ENCODE results near the gene PCDHB1.
"Not testable (repeated sequence)": the region's sequence is repeated elsewhere in the genome, so short reads cannot be mapped to it uniquely, and the experiment has no call there.

DNA sequence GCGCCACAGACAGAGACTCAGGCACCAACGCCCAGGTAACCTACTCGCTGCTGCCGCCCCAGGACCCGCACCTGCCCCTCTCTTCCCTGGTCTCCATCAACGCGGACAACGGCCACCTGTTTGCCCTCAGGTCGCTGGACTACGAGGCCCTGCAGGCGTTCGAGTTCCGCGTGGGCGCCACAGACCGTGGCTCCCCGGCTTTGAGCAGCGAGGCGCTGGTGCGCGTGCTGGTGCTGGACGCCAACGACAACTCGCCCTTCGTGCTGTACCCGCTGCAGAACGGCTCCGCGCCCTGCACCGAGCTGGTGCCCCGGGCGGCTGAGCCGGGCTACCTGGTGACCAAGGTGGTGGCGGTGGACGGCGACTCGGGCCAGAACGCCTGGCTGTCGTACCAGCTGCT lies 50.9 kb downstream of the PCDHB1 start:
- TF ChIP-seq, protein P1, sequence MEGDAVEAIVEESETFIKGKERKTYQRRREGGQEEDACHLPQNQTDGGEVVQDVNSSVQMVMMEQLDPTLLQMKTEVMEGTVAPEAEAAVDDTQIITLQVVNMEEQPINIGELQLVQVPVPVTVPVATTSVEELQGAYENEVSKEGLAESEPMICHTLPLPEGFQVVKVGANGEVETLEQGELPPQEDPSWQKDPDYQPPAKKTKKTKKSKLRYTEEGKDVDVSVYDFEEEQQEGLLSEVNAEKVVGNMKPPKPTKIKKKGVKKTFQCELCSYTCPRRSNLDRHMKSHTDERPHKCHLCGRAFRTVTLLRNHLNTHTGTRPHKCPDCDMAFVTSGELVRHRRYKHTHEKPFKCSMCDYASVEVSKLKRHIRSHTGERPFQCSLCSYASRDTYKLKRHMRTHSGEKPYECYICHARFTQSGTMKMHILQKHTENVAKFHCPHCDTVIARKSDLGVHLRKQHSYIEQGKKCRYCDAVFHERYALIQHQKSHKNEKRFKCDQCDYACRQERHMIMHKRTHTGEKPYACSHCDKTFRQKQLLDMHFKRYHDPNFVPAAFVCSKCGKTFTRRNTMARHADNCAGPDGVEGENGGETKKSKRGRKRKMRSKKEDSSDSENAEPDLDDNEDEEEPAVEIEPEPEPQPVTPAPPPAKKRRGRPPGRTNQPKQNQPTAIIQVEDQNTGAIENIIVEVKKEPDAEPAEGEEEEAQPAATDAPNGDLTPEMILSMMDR (IDR thresholded peaks at IDR 0.05; ENCODE audit: insufficient read depth, low read depth, low read length) = not testable (repeated sequence)
- not testable (repeated sequence) for TF ChIP-seq EZH2 (IDR thresholded peaks at IDR 0.05; ENCODE audit: insufficient read depth, low read length)

Measured in astrocyte (in vitro differentiated cells and primary cell).